HL-60 (cell line): ENCODE measurements around the gene SLC1A7.

Experiments
- DNase-seq, 2 experiments: peaks; one replicate each; pipeline ENCODE4 v3.0.0-alpha.2; 2010 to 2020; ENCODE audit warnings: low read depth in 1 of 2, low spot score in 1 of 2
- H3K27ac ChIP-seq: fragments of 250-450 bp; sonication (Bioruptor Pico); replicated peaks from 2 replicates; pipeline ENCODE4 v1.5.1; 2020; ENCODE audit warnings: mild to moderate bottlenecking, moderate library complexity
- H3K27me3 ChIP-seq: fragments of 250-450 bp; sonication (Bioruptor Pico); 2 replicates; pipeline ENCODE4 v1.5.1; 2021; ENCODE audit warnings: mild to moderate bottlenecking, moderate library complexity; ENCODE audit not compliant: insufficient read depth, poor library complexity, severe bottlenecking
- H3K4me3 ChIP-seq: replicated peaks from 2 replicates; pipeline ENCODE4 v1.5.1; 2011; ENCODE audit warnings: mild to moderate bottlenecking, control low read depth, low read length; ENCODE audit not compliant: insufficient read depth
- CTCF ChIP-seq: IDR thresholded peaks from one replicate; pipeline ENCODE4 v1.5.1; 2011; ENCODE audit warnings: low read length, control low read depth, inconsistent platforms; ENCODE audit not compliant: insufficient read depth
- GABPA ChIP-seq: IDR thresholded peaks from 2 replicates; pipeline ENCODE4 v1.6.1; 2012; ENCODE audit warnings: low read depth
- POLR2AphosphoS5 ChIP-seq: IDR thresholded peaks from 2 replicates; pipeline ENCODE4 v1.6.1; 2012; ENCODE audit warnings: low read depth
- SPI1 ChIP-seq: IDR thresholded peaks from 2 replicates; pipeline ENCODE4 v1.6.1; 2012; ENCODE audit warnings: low read depth, mild to moderate bottlenecking, borderline replicate concordance
- long read RNA-seq: library from polyadenylated mRNA; unstranded; transcript quantifications from one replicate; pipeline ENCODE4 v2.0.0, GENCODE V29; 2020
- TF ChIP-seq, protein P1 (sequence below): IDR thresholded peaks from 2 replicates; pipeline ENCODE4 v1.6.1; 2012; ENCODE audit warnings: low read depth; ENCODE audit not compliant: insufficient replicate concordance

The SLC1A7 gene
- long read RNA-seq: 0 reads

GRCh38 chr1:53142226-53142853 lies at the start of gene SLC1A7:
Gene SLC1A7, minus strand, starts transcription at chr1:53142638. Its CDS starts 189 bp downstream, at chr1:53142449.
- Histone ChIP-seq H3K27ac (no peak within 1 kb of the TSS), H3K4me3 (no peak within 1 kb of the TSS), H3K27me3 (no peaks in the 10 kb centered on the region)
- TF ChIP-seq, protein P1, sequence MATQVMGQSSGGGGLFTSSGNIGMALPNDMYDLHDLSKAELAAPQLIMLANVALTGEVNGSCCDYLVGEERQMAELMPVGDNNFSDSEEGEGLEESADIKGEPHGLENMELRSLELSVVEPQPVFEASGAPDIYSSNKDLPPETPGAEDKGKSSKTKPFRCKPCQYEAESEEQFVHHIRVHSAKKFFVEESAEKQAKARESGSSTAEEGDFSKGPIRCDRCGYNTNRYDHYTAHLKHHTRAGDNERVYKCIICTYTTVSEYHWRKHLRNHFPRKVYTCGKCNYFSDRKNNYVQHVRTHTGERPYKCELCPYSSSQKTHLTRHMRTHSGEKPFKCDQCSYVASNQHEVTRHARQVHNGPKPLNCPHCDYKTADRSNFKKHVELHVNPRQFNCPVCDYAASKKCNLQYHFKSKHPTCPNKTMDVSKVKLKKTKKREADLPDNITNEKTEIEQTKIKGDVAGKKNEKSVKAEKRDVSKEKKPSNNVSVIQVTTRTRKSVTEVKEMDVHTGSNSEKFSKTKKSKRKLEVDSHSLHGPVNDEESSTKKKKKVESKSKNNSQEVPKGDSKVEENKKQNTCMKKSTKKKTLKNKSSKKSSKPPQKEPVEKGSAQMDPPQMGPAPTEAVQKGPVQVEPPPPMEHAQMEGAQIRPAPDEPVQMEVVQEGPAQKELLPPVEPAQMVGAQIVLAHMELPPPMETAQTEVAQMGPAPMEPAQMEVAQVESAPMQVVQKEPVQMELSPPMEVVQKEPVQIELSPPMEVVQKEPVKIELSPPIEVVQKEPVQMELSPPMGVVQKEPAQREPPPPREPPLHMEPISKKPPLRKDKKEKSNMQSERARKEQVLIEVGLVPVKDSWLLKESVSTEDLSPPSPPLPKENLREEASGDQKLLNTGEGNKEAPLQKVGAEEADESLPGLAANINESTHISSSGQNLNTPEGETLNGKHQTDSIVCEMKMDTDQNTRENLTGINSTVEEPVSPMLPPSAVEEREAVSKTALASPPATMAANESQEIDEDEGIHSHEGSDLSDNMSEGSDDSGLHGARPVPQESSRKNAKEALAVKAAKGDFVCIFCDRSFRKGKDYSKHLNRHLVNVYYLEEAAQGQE: no peak
- TF ChIP-seq GABPA (no peak), SPI1 (no peak), CTCF (no peak), POLR2AphosphoS5 (no peak)
- no peak for DNase-seq

GRCh38 chr1:53190210-53190611 lies 47.8 kb upstream of the SLC1A7 start:
- TF ChIP-seq CTCF (no peak), SPI1 (no peak), GABPA (no peak), POLR2AphosphoS5 (no peak)
- TF ChIP-seq, protein P1: no peak
- Histone ChIP-seq H3K27me3 (no peaks in the 10 kb centered on the region), H3K27ac (no peak overlapping the region), H3K4me3 (no peak overlapping the region)
- no peak for DNase-seq

- Histone ChIP-seq H3K27ac (no peak overlapping the region), H3K4me3 (no peak overlapping the region), H3K27me3 (no peaks in the 10 kb centered on the region)
- DNase-seq: no peak
- no peak for TF ChIP-seq GABPA
- TF ChIP-seq SPI1: no peak
- no peak for TF ChIP-seq CTCF
- TF ChIP-seq, protein P1: no peak
- no peak for TF ChIP-seq POLR2AphosphoS5
Measured at GRCh38 chr1:53189061-53189460, 46.6 kb upstream of the SLC1A7 start.
